ENCODE results near the gene PRDM4. TPM values are rescaled to one million over a fixed set of nuclear protein-coding genes. Genes with fewer than 3 reads are reported as not detected.

Gene PRDM4
- total and polyA plus RNA-seq, 2 experiments from 2014 or later: 25.9 to 38.7 TPM

GRCh38 chr12:107783406-107784376 is 22.8 kb upstream of the PRDM4 start:
- H3K9me2 ChIP-seq (replicated peaks; ENCODE audit: insufficient read depth): no peaks in the 10 kb centered on the region
- H4K20me1 ChIP-seq (ENCODE audit: insufficient read depth, poor library complexity, severe bottlenecking): no peaks in the 10 kb centered on the region
- H3K4me1 ChIP-seq (ENCODE audit: insufficient read depth): no peaks in the 10 kb centered on the region
- H3K9me3 ChIP-seq (ENCODE audit: low read depth): no peaks in the 10 kb centered on the region
- H3K27me3 ChIP-seq: peaks cover 9% of the 10 kb centered on the region
- DNase-seq (ENCODE audit: low spot score): no peak
- no peak overlapping the region for H3K27ac ChIP-seq
- no peaks in the 10 kb centered on the region for H3K79me2 ChIP-seq
- H3K36me3 ChIP-seq (replicated peaks; ENCODE audit: insufficient read depth, low read depth): no peaks in the 10 kb centered on the region
- no peak overlapping the region for H3K4me2 ChIP-seq
- WGBS (ENCODE audit: low lambda C conversion rate, missing lambda C conversion rate): 82% methylated on average over 6 of the region's 6 CpGs
- no peak overlapping the region for H2AFZ ChIP-seq
- TF ChIP-seq EZH2 (IDR thresholded peaks at IDR 0.05; ENCODE audit: borderline replicate concordance) (no peak), EZH2phosphoT487 (IDR thresholded peaks at IDR 0.05; ENCODE audit: low read depth, severe bottlenecking, unreplicated experiment) (no peak), CTCF (IDR thresholded peaks at IDR 0.05; ENCODE audit: poor library complexity) (no peak)
- no peak overlapping the region for H3K4me3 ChIP-seq

GRCh38 chr12:107782067-107782466 is 21.1 kb upstream of the PRDM4 start:
- Histone ChIP-seq H3K79me2 (no peaks in the 10 kb centered on the region), H3K4me3 (no peak overlapping the region), H3K9me2 (replicated peaks; ENCODE audit: insufficient read depth) (no peaks in the 10 kb centered on the region), H2AFZ (no peak overlapping the region), H3K4me1 (ENCODE audit: insufficient read depth) (no peaks in the 10 kb centered on the region), H3K36me3 (replicated peaks; ENCODE audit: insufficient read depth, low read depth) (no peaks in the 10 kb centered on the region), H3K27me3 (peaks cover 21% of the 10 kb centered on the region), H3K9me3 (ENCODE audit: low read depth) (no peaks in the 10 kb centered on the region), H3K27ac (no peak overlapping the region), H3K4me2 (no peak overlapping the region), H4K20me1 (ENCODE audit: insufficient read depth, poor library complexity, severe bottlenecking) (no peaks in the 10 kb centered on the region)
- WGBS (ENCODE audit: low lambda C conversion rate, missing lambda C conversion rate): 45% methylated on average over 2 of the region's 2 CpGs
- no peak for TF ChIP-seq EZH2phosphoT487 (IDR thresholded peaks at IDR 0.05; ENCODE audit: low read depth, severe bottlenecking, unreplicated experiment)
- TF ChIP-seq CTCF (IDR thresholded peaks at IDR 0.05; ENCODE audit: poor library complexity): no peak
- no peak for TF ChIP-seq EZH2 (IDR thresholded peaks at IDR 0.05; ENCODE audit: borderline replicate concordance)
- no peak for DNase-seq (ENCODE audit: low spot score)

GRCh38 chr12:107780298-107780697 is 19.4 kb upstream of the PRDM4 start:
- no peaks in the 10 kb centered on the region for H4K20me1 ChIP-seq (ENCODE audit: insufficient read depth, poor library complexity, severe bottlenecking)
- H3K36me3 ChIP-seq (replicated peaks; ENCODE audit: insufficient read depth, low read depth): no peaks in the 10 kb centered on the region
- 39% methylated on average over 1 of the region's 1 CpG for WGBS (ENCODE audit: low lambda C conversion rate, missing lambda C conversion rate)

More at GRCh38 chr12:107780298-107780697, 19.4 kb upstream of the PRDM4 start:
- Histone ChIP-seq H3K4me3 (no peak overlapping the region), H3K4me2 (no peak overlapping the region), H3K9me3 (ENCODE audit: low read depth) (no peaks in the 10 kb centered on the region), H3K27me3 (peaks cover 38% of the 10 kb centered on the region), H3K4me1 (ENCODE audit: insufficient read depth) (peaks cover 3% of the 10 kb centered on the region), H3K9me2 (replicated peaks; ENCODE audit: insufficient read depth) (no peaks in the 10 kb centered on the region), H3K27ac (no peak overlapping the region), H3K79me2 (no peaks in the 10 kb centered on the region), H2AFZ (no peak overlapping the region)
- no peak for DNase-seq (ENCODE audit: low spot score)
- no peak for TF ChIP-seq EZH2phosphoT487 (IDR thresholded peaks at IDR 0.05; ENCODE audit: low read depth, severe bottlenecking, unreplicated experiment)

Data from hepatocyte (in vitro differentiated cells).